Naive thymus-derived CD4-positive, alpha-beta T cell (primary cell): ENCODE data around the gene HAUS3. TPM values are rescaled to one million over a fixed set of nuclear protein-coding genes. Genes with fewer than 3 reads are reported as not detected.

Experiments
- ATAC-seq: fragments of 150-1000 bp; cut with Tn5 transposase; 2 replicates; pipeline ENCODE4 v1.10.0; 2021; ENCODE audit warnings: mild to moderate bottlenecking, moderate library complexity
- CTCF ChIA-PET: fragments of 350-600 bp; sonication (Branson Sonifier 250); formaldehyde crosslinking; loops from one replicate; lab custom pipeline; 2021; ENCODE audit warnings: antibody characterized with exemption; lab: Charles Lee
- POLR2A ChIA-PET: fragments of 350-600 bp; sonication (Branson Sonifier 250); formaldehyde crosslinking; loops from one replicate; lab custom pipeline; 2021; ENCODE audit warnings: antibody characterized with exemption, inconsistent platforms; lab: Charles Lee
- DNase-seq, 9 donors: peaks; one replicate each; pipeline versions ENCODE4 v3.0.0 to v3.0.0-alpha.2; 2020 to 2022; ENCODE audit warnings: mixed read lengths in 1 of 9
- H3K27ac ChIP-seq: one replicate; pipeline ENCODE4 v1.7.0; 2013; ENCODE audit warnings: mild to moderate bottlenecking, low read depth, low read length, moderate library complexity
- H3K27me3 ChIP-seq, 2 donors: one replicate each; pipeline ENCODE4 v1.7.0; 2013; ENCODE audit warnings: low read length in 2 of 2, mild to moderate bottlenecking in 2 of 2, moderate library complexity in 2 of 2; ENCODE audit not compliant: control insufficient read depth in 2 of 2, insufficient read depth in 2 of 2
- H3K36me3 ChIP-seq, 3 experiments: 1 replicate in 2 of 3; 2 replicates in 1 of 3; pipeline ENCODE4 v1.7.0; 2013; ENCODE audit warnings: low read length in 3 of 3, mild to moderate bottlenecking in 3 of 3, moderate library complexity in 1 of 3; ENCODE audit not compliant: insufficient read depth in 3 of 3, control insufficient read depth in 2 of 3
- H3K4me1 ChIP-seq, 2 donors: one replicate each; pipeline ENCODE4 v1.7.0; 2013; ENCODE audit warnings: low read length in 2 of 2, mild to moderate bottlenecking in 2 of 2, moderate library complexity in 1 of 2; ENCODE audit not compliant: control insufficient read depth in 2 of 2, insufficient read depth in 2 of 2
- H3K4me3 ChIP-seq: 2 replicates; pipeline ENCODE4 v1.7.0; 2013; ENCODE audit warnings: mild to moderate bottlenecking, low read length
- H3K9me3 ChIP-seq, 3 experiments: 1 replicate in 2 of 3; 2 replicates in 1 of 3; pipeline ENCODE4 v1.7.0; 2013; ENCODE audit warnings: low read length in 3 of 3; ENCODE audit not compliant: control insufficient read depth in 2 of 3
- H3K27ac Mint-ChIP-seq, 9 donors: one replicate each; pipeline ENCODE4 v1.8.0; 2020 to 2022; ENCODE audit warnings: mixed read lengths in 9 of 9, mild to moderate bottlenecking in 8 of 9, moderate library complexity in 5 of 9, inconsistent platforms in 2 of 9
- H3K27me3 Mint-ChIP-seq, 5 donors: one replicate each; pipeline ENCODE4 v1.8.0; 2021 to 2022; ENCODE audit warnings: mixed read lengths in 5 of 5, mild to moderate bottlenecking in 1 of 5
- H3K36me3 Mint-ChIP-seq, 5 donors: one replicate each; pipeline ENCODE4 v1.8.0; 2020 to 2022; ENCODE audit warnings: mixed read lengths in 5 of 5, mild to moderate bottlenecking in 3 of 5, inconsistent platforms in 1 of 5
- H3K4me1 Mint-ChIP-seq, 7 donors: one replicate each; pipeline ENCODE4 v1.8.0; 2020 to 2022; ENCODE audit warnings: mixed read lengths in 7 of 7, mild to moderate bottlenecking in 3 of 7, inconsistent platforms in 1 of 7
- H3K4me3 Mint-ChIP-seq, 10 donors: one replicate each; pipeline ENCODE4 v1.8.0; 2020 to 2022; ENCODE audit warnings: mild to moderate bottlenecking in 10 of 10, mixed read lengths in 10 of 10, moderate library complexity in 6 of 10, inconsistent platforms in 2 of 10
- H3K9me3 Mint-ChIP-seq, 11 donors: one replicate each; pipeline ENCODE4 v1.8.0; 2020 to 2022; ENCODE audit warnings: mixed read lengths in 11 of 11, mild to moderate bottlenecking in 4 of 11, inconsistent platforms in 1 of 11, moderate library complexity in 1 of 11
- intact Hi-C, 2 donors: fragments of 100-400 bp; cut with micrococcal nuclease; formaldehyde crosslinking; loops; one replicate each; pipeline ENCODE4 v1.15.1; 2023
- polyA plus RNA-seq, 2 donors: library from polyadenylated mRNA; unstranded; fragments of 300-500 nt; fragmentation: Illumina TruSeq; gene quantifications; one replicate each; pipeline ENCODE4 v1.2.3, GENCODE V29; 2021
- total RNA-seq, 6 experiments: library from RNA in 5 of 6; stranded (reverse) in 5 of 6; gene quantifications; 1 replicate in 5 of 6; 2 replicates in 1 of 6; pipeline ENCODE4 v1.2.3 and lab custom pipeline; 2021 to 2026

The HAUS3 gene
- total and polyA plus RNA-seq, 7 experiments from 2014 or later = 18.5 to 88.2 (median 33.4) TPM

- Mint-ChIP-seq H3K27ac (peak overlapping the region in 1 of 9 donors; percentile 24), H3K36me3 (peaks cover 0 to 9% (median 0%) of the 10 kb centered on the region in 5 donors), H3K27me3 (no peaks in the 10 kb centered on the region), H3K9me3 (no peaks in the 10 kb centered on the region), H3K4me1 (peaks cover 0 to 7% (median 0%) of the 10 kb centered on the region in 7 donors), H3K4me3 (no peak overlapping the region)
- Histone ChIP-seq H3K9me3 (no peaks in the 10 kb centered on the region), H3K4me3 (no peak overlapping the region), H3K27ac (no peak overlapping the region), H3K36me3 (peaks cover 6 to 51% (median 6%) of the 10 kb centered on the region in 3 experiments), H3K27me3 (no peaks in the 10 kb centered on the region), H3K4me1 (peaks cover 8 to 23% of the 10 kb centered on the region in 2 donors)
- ChIA-PET CTCF (no interaction called here), POLR2A (no interaction called here)
- peak in 3 of 9 donors; percentile 7 to 19 (median 8) for DNase-seq
- ATAC-seq = no peak
- intact Hi-C loops = no loop called here
Measured at GRCh38 chr4:2258091-2259035, 16.4 kb upstream of the HAUS3 start.

GRCh38 chr4:2257361-2258081 is 15.6 kb upstream of the HAUS3 start:
- no peaks in the 10 kb centered on the region for H3K27me3 Mint-ChIP-seq
- H3K9me3 Mint-ChIP-seq = no peaks in the 10 kb centered on the region
- ATAC-seq (no peak), DNase-seq (peak in 3 of 9 donors; percentile 4 to 19 (median 4))
- POLR2A ChIA-PET = no interaction called here
- Histone ChIP-seq H3K9me3 (no peaks in the 10 kb centered on the region), H3K36me3 (peaks cover 6 to 57% (median 6%) of the 10 kb centered on the region in 3 experiments), H3K27me3 (no peaks in the 10 kb centered on the region), H3K4me1 (peaks cover 8 to 16% of the 10 kb centered on the region in 2 donors), H3K4me3 (no peak overlapping the region), H3K27ac (no peak overlapping the region)
- H3K27ac Mint-ChIP-seq = peak overlapping the region in 2 of 9 donors; percentile 24 to 65
- H3K4me3 Mint-ChIP-seq = no peak overlapping the region
- H3K36me3 Mint-ChIP-seq = peaks cover 0 to 9% (median 0%) of the 10 kb centered on the region in 5 donors
- CTCF ChIA-PET = interaction anchor here (0.6 kb wide), 1 partner anchor 9 kb away, joined by 3 read pairs; no protein-coding TSS in a partner anchor
- peaks cover 0 to 5% (median 0%) of the 10 kb centered on the region in 7 donors for H3K4me1 Mint-ChIP-seq
- intact Hi-C loops = no loop called here

- no peak for ATAC-seq
- Histone ChIP-seq H3K4me3 (no peak overlapping the region), H3K27me3 (no peaks in the 10 kb centered on the region), H3K27ac (no peak overlapping the region), H3K4me1 (peaks cover 8 to 16% of the 10 kb centered on the region in 2 donors), H3K36me3 (peaks cover 6 to 64% (median 6%) of the 10 kb centered on the region in 3 experiments), H3K9me3 (no peaks in the 10 kb centered on the region)
- POLR2A ChIA-PET = no interaction called here
- H3K4me1 Mint-ChIP-seq = peaks cover 0 to 5% (median 0%) of the 10 kb centered on the region in 7 donors
- peak in 2 of 9 donors; percentile 4 to 16 for DNase-seq
- H3K36me3 Mint-ChIP-seq = peaks cover 0 to 9% (median 0%) of the 10 kb centered on the region in 5 donors
- H3K27me3 Mint-ChIP-seq = no peaks in the 10 kb centered on the region
- H3K9me3 Mint-ChIP-seq = no peaks in the 10 kb centered on the region
- CTCF ChIA-PET = interaction anchor here (1.0 kb wide), 1 partner anchor 37 kb away, joined by 3 read pairs; no protein-coding TSS in a partner anchor
- no peak overlapping the region for H3K4me3 Mint-ChIP-seq
- H3K27ac Mint-ChIP-seq = peak overlapping the region in 3 of 9 donors; percentile 17 to 65 (median 43)
- intact Hi-C loops = no loop called here
Measured at GRCh38 chr4:2256781-2257191, 14.9 kb upstream of the HAUS3 start.

GRCh38 chr4:2256156-2256731 is 14.3 kb upstream of the HAUS3 start:
- Histone ChIP-seq H3K9me3 (no peaks in the 10 kb centered on the region), H3K27ac (no peak overlapping the region), H3K27me3 (no peaks in the 10 kb centered on the region), H3K4me3 (no peak overlapping the region), H3K36me3 (peaks cover 6 to 69% (median 6%) of the 10 kb centered on the region in 3 experiments), H3K4me1 (peaks cover 8 to 16% of the 10 kb centered on the region in 2 donors)
- DNase-seq = peak in 2 of 9 donors; percentile 5 to 19
- CTCF ChIA-PET = interaction anchor here (1.0 kb wide), 1 partner anchor 36 kb away, joined by 3 read pairs; no protein-coding TSS in a partner anchor
- no peak overlapping the region for H3K4me3 Mint-ChIP-seq
- peaks cover 0 to 5% (median 0%) of the 10 kb centered on the region in 7 donors for H3K4me1 Mint-ChIP-seq
- H3K27ac Mint-ChIP-seq = no peak overlapping the region
- no peaks in the 10 kb centered on the region for H3K9me3 Mint-ChIP-seq
- no peak for ATAC-seq
- intact Hi-C loops = no loop called here
- H3K36me3 Mint-ChIP-seq = peaks cover 0 to 9% (median 0%) of the 10 kb centered on the region in 5 donors
- H3K27me3 Mint-ChIP-seq = no peaks in the 10 kb centered on the region
- POLR2A ChIA-PET = no interaction called here

GRCh38 chr4:2255501-2256155 is 13.7 kb upstream of the HAUS3 start:
- H3K36me3 ChIP-seq = peaks cover 6 to 75% (median 6%) of the 10 kb centered on the region in 3 experiments
- Mint-ChIP-seq H3K9me3 (no peaks in the 10 kb centered on the region), H3K4me3 (no peak overlapping the region), H3K27ac (no peak overlapping the region), H3K27me3 (no peaks in the 10 kb centered on the region), H3K36me3 (peaks cover 0 to 9% (median 0%) of the 10 kb centered on the region in 5 donors), H3K4me1 (peaks cover 0 to 5% (median 0%) of the 10 kb centered on the region in 7 donors)
- H3K4me1 ChIP-seq = peaks cover 6 to 12% of the 10 kb centered on the region in 2 donors
- no peaks in the 10 kb centered on the region for H3K9me3 ChIP-seq
- ChIA-PET CTCF (no interaction called here), POLR2A (no interaction called here)
- H3K27ac ChIP-seq = no peak overlapping the region
- no peak overlapping the region for H3K4me3 ChIP-seq
- no peaks in the 10 kb centered on the region for H3K27me3 ChIP-seq
- intact Hi-C loops = no loop called here
- ATAC-seq (no peak), DNase-seq (peak in 1 of 9 donors; percentile 6)
